IPS-18c (cell line): Measurements from ENCODE around the gene HSPD1.
"Not testable (repeated sequence)": the region's sequence is repeated elsewhere in the genome, so short reads cannot be mapped to it uniquely, and the experiment has no call there.

Source experiments
- H3K4me3 ChIP-seq: 2 replicates; pipeline ENCODE4 v1.7.0; 2013; ENCODE audit warnings: low read depth, mild to moderate bottlenecking, low read length, moderate library complexity; ENCODE audit not compliant: insufficient read depth
- H3K9me3 ChIP-seq: one replicate; pipeline ENCODE4 v1.6.1; 2013; ENCODE audit warnings: mild to moderate bottlenecking, low read length, moderate library complexity; ENCODE audit not compliant: control insufficient read depth, insufficient read depth

The HSPD1 gene

GRCh38 chr2:197500503-197501131 lies 977 bp upstream of the HSPD1 start:
- no peaks in the 10 kb centered on the region for H3K9me3 ChIP-seq
- peak overlapping the region; percentile 95 for H3K4me3 ChIP-seq

- peak overlapping the region; percentile 95 for H3K4me3 ChIP-seq
- no peaks in the 10 kb centered on the region for H3K9me3 ChIP-seq
These were observed 575 bp downstream of the HSPD1 start for GRCh38 chr2:197498937-197499593.

- Histone ChIP-seq H3K9me3 (no peaks in the 10 kb centered on the region), H3K4me3 (peak overlapping the region; percentile 95)
These were observed 1.3 kb downstream of the HSPD1 start for GRCh38 chr2:197498235-197498936.

- peak overlapping the region; percentile 15; the same call in 1 of the 2 replicates for H3K4me3 ChIP-seq
- no peaks in the 10 kb centered on the region for H3K9me3 ChIP-seq
These were observed 2.3 kb downstream of the HSPD1 start for GRCh38 chr2:197497326-197497725.

- Histone ChIP-seq H3K4me3 (peak overlapping the region; percentile 2; the same call in 1 of the 2 replicates), H3K9me3 (no peaks in the 10 kb centered on the region)
These were observed 2.9 kb downstream of the HSPD1 start for GRCh38 chr2:197496695-197497094.

GRCh38 chr2:197495433-197496134 lies 4.1 kb downstream of the HSPD1 start:
- no peaks in the 10 kb centered on the region for H3K9me3 ChIP-seq
- no peak overlapping the region for H3K4me3 ChIP-seq

GRCh38 chr2:197487385-197487784 lies 12.3 kb downstream of the HSPD1 start:
- H3K4me3 ChIP-seq = no peak overlapping the region

GRCh38 chr2:197486175-197486574 lies 13.5 kb downstream of the HSPD1 start:
- H3K4me3 ChIP-seq = no peak overlapping the region

More at GRCh38 chr2:197487385-197487784, 12.3 kb downstream of the HSPD1 start:
- no peaks in the 10 kb centered on the region for H3K9me3 ChIP-seq

GRCh38 chr2:197484248-197484647 lies 15.4 kb downstream of the HSPD1 start:
- not testable (repeated sequence) for H3K4me3 ChIP-seq, H3K9me3 ChIP-seq

More at GRCh38 chr2:197486175-197486574, 13.5 kb downstream of the HSPD1 start:
- H3K9me3 ChIP-seq = no peaks in the 10 kb centered on the region

- no peaks in the 10 kb centered on the region for H3K9me3 ChIP-seq
These were observed 19.2 kb downstream of the HSPD1 start for GRCh38 chr2:197480165-197481036.

GRCh38 chr2:197477797-197478196 lies 21.8 kb downstream of the HSPD1 start:
- Histone ChIP-seq H3K9me3 (no peaks in the 10 kb centered on the region), H3K4me3 (no peak overlapping the region)

More at GRCh38 chr2:197480165-197481036, 19.2 kb downstream of the HSPD1 start:
- H3K4me3 ChIP-seq = no peak overlapping the region

- H3K4me3 ChIP-seq = no peak overlapping the region
- H3K9me3 ChIP-seq = no peaks in the 10 kb centered on the region
These were observed 27.5 kb downstream of the HSPD1 start for GRCh38 chr2:197472166-197472565.

- no peaks in the 10 kb centered on the region for H3K9me3 ChIP-seq
- no peak overlapping the region for H3K4me3 ChIP-seq
These were observed 35.5 kb downstream of the HSPD1 start for GRCh38 chr2:197464175-197464574.

GRCh38 chr2:197461057-197461456 lies 38.6 kb downstream of the HSPD1 start:
- H3K4me3 ChIP-seq = no peak overlapping the region
- no peaks in the 10 kb centered on the region for H3K9me3 ChIP-seq

GRCh38 chr2:197460649-197461048 lies 39.0 kb downstream of the HSPD1 start:
- Histone ChIP-seq H3K9me3 (no peaks in the 10 kb centered on the region), H3K4me3 (no peak overlapping the region)

- Histone ChIP-seq H3K4me3 (no peak overlapping the region), H3K9me3 (no peaks in the 10 kb centered on the region)
These were observed 44.2 kb downstream of the HSPD1 start for GRCh38 chr2:197455428-197455827.

GRCh38 chr2:197454923-197455322 lies 44.7 kb downstream of the HSPD1 start:
- Histone ChIP-seq H3K4me3 (no peak overlapping the region), H3K9me3 (no peaks in the 10 kb centered on the region)
